ENCODE data around the gene PTPN13.

PTPN13 gene

DNA sequence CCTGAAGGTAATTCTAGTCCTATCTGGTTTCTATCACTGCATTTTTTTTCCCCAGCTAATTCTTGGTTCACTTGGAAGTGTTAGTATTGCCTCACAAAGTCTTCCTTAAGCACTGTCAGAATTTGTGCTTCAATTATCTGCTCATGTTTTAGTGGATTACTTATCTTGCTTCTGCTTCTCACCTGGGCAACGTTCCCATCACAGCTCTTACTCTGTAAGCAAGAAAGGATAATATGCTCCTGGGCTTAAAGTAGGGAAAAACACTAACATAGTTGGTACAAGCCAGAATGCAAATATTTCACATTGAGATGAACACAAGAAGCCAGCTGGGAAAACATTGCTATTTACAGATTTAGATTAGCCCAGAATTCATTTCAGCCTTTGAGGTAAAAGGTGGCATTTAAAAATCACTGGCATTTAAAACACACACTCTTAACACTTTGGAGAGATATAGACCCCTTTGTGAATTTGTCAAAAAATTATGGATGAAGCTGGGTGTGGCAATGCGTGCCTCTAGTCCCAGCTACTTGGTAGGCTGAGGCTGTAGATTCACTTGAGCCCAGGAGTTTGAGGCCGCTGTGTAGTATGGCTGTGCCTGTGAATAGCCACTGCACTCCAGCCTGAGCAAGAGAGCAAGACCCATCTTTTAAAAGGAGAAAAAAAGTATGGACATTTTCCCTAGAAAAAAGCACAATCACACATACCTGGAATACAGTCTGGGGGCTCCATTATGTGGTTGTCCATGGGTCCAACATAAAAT, 6.6 kb upstream of the PTPN13 start:
- Histone ChIP-seq H3K4me3 (no peak overlapping the region), H3K27me3 (no peaks in the 10 kb centered on the region), H3K9me3 (no peaks in the 10 kb centered on the region), H3K9ac (no peak overlapping the region), H4K20me1 (no peaks in the 10 kb centered on the region), H3K27ac (no peak overlapping the region), H3K4me1 (peaks cover under 1% of the 10 kb centered on the region; the same call in 1 of the 2 replicates), H3K4me2 (no peak overlapping the region), H3K36me3 (no peaks in the 10 kb centered on the region)
- TF ChIP-seq Cebpa-rat (IDR thresholded peaks at IDR 0.05): no peak

DNA sequence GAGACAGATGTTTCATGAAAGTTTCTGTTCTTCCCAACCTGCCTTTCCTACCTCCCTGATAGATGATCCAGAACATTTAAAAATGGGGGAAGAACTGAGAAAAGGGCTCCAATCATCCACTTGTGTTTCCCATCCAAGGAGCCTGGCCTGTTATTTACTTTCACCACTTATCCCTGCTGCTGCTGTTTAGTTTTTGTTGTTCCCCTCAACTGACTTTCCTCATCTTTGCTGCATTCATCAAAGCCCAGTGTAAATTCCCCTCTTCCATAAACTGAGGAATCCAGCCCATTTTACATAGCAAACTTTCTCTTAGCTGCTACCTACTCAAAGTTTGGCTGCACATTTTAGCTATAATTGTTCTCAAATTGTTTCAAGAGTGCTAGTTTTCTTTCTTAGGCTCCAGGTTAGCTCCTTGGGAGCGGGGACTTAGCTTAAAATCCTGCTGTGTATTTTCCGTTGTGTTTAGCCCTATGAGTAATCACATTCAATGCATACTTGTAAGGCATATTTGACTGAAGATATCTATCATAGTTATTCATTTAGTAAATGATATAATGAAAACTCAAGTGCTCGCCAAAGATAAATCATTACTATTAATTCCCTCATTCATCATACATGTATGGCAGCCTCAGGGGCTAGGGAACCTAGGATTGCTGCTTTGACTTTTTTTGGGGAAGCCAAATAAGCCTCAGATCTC, 1.4 kb upstream of the PTPN13 start:
- H3K36me3 ChIP-seq: no peaks in the 10 kb centered on the region
- no peaks in the 10 kb centered on the region for H4K20me1 ChIP-seq
- TF ChIP-seq Cebpa-rat (IDR thresholded peaks at IDR 0.05): no peak
- H3K4me2 ChIP-seq: peak overlapping the region; percentile 76
- peaks cover 11% of the 10 kb centered on the region; the same call in 1 of the 2 replicates for H3K27me3 ChIP-seq
- H3K4me1 ChIP-seq: peaks cover 18% of the 10 kb centered on the region
- H3K9me3 ChIP-seq: no peaks in the 10 kb centered on the region
- no peak overlapping the region for H3K4me3 ChIP-seq
- no peak overlapping the region for H3K9ac ChIP-seq
- H3K27ac ChIP-seq: no peak overlapping the region

DNA sequence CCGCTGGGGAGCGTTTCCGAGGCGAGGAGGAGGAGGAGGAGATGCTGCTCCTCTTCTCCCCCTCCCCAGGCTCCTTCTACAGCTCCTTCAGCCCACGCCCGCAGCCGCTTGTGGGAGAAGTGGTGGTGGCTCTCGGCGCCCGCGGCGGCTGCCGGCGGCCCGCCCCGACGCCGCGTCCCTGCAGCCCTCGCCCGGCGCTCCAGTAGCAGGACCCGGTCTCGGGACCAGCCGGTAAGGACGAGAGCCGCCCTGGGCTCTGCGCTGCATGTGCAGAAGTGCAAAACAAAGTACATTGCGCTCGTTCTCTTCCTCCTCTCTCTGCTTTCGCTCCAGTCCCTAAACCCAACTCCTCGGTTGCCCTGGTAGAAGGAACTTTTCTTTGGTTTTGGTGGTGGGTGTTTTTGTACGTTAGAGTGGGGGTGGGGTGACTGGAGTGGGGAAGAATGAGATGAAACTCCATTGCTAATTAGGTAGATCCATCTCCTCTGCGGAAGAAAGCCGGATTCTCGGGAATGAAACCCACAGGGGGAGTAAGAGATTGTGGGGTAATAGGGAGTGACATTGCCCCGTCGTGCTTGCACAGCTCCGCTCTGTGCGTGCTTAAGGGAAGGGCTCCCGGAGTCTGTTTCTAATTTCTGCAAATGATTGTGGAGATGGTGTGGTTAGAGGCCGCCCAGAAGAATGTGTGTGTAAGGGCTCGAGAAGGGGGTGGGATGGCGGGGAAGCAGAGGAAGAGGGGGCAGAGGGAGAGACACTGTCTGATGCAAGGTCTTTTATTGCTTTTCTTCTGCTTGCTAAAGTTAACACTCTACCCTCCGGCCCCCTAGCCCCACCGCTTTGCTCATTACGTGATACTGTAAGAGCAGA, 677 bp downstream of the PTPN13 start:
- TF ChIP-seq Cebpa-rat (IDR thresholded peaks at IDR 0.05): no peak
- Histone ChIP-seq H3K9me3 (no peaks in the 10 kb centered on the region), H4K20me1 (no peaks in the 10 kb centered on the region), H3K9ac (peak overlapping the region; percentile 76), H3K27ac (peak overlapping the region; percentile 54), H3K4me2 (peak overlapping the region; percentile 76), H3K4me1 (peaks cover 18% of the 10 kb centered on the region), H3K4me3 (peak overlapping the region; percentile 75), H3K36me3 (no peaks in the 10 kb centered on the region), H3K27me3 (peaks cover 11% of the 10 kb centered on the region; the same call in 1 of the 2 replicates)

DNA sequence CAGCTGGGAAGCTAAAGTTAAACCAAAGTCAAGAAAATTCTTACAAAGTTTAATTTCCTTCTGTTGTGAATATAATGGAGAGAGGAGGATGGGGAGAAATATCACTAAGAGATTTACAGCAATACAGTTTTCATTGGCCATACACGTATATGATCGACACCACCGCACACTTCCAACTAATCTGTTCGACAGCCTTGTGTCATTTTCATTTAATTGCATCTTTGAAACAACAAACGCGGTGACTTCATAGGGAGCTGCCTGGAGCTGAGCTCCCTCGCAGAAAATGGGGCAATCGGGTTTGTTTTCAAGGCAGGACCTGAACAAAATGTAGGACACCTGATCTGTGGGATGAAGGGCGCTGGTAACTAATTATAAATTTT, 1.3 kb downstream of the PTPN13 start:
- H3K27ac ChIP-seq: no peak overlapping the region
- H3K27me3 ChIP-seq: peaks cover 11% of the 10 kb centered on the region; the same call in 1 of the 2 replicates
- peak overlapping the region; percentile 76; the same call in 1 of the 2 replicates for H3K9ac ChIP-seq
- H3K36me3 ChIP-seq: no peaks in the 10 kb centered on the region
- peak overlapping the region; percentile 76 for H3K4me2 ChIP-seq
- H3K9me3 ChIP-seq: no peaks in the 10 kb centered on the region
- H4K20me1 ChIP-seq: no peaks in the 10 kb centered on the region
- TF ChIP-seq Cebpa-rat (IDR thresholded peaks at IDR 0.05): no peak
- peaks cover 18% of the 10 kb centered on the region for H3K4me1 ChIP-seq
- peak overlapping the region; percentile 75 for H3K4me3 ChIP-seq

DNA sequence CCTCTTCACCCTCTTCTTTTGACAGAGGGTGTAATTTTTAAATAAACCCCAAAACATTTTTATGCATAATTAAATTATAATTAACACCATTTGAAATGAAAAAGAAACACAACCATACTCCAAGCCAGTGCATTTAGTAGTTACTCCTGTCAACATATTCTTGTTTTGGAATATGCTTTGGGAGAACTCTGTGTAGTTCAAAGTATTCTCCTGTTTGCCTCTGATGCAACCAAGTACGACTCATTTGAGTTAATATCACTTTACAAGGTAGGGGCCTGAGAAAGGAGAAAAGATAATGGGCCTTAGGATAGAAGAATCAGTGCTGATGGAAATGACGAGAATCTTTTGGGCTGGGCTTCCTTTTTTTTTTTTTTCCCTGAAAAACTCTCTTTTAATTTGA, 2.7 kb downstream of the PTPN13 start:
- H3K9me3 ChIP-seq: no peaks in the 10 kb centered on the region
- H3K9ac ChIP-seq: no peak overlapping the region
- H3K27ac ChIP-seq: no peak overlapping the region
- H3K36me3 ChIP-seq: no peaks in the 10 kb centered on the region
- peaks cover 18% of the 10 kb centered on the region for H3K4me1 ChIP-seq
- no peak for TF ChIP-seq Cebpa-rat (IDR thresholded peaks at IDR 0.05)
- peaks cover 11% of the 10 kb centered on the region; the same call in 1 of the 2 replicates for H3K27me3 ChIP-seq
- no peak overlapping the region for H3K4me3 ChIP-seq
- H3K4me2 ChIP-seq: no peak overlapping the region
- no peaks in the 10 kb centered on the region for H4K20me1 ChIP-seq

DNA sequence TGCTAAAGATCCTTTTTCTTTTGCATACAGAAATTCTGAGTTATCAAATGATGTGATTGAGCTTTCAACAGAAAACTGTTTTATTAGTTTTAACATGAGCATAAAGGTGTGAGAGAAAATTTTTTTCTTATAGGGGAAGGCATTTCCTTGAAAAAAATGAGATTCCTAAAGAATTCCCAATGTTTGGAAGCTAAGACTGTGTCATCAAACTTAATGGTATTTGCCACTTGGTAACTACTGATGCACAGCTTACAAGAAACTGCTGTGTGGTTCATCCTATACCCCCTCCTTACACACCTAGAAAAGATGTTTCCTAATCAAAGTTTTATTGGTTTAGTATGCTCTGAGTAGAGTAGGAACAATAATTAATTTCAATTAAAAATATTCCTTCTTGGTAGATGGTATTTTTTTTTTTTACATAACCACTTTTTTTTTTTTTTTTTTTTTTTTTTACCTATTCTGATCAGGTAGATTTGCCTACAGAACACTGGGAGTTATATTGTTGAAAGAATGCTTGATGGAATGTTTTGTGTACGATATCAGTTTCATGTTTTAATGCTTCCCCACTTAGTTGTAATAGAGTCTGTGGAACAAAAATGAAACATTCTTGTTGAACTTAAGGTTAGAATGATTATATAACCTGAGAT, 6.0 kb downstream of the PTPN13 start:
- Histone ChIP-seq H3K36me3 (no peaks in the 10 kb centered on the region), H3K27me3 (peaks cover 6% of the 10 kb centered on the region; the same call in 1 of the 2 replicates), H3K4me1 (peaks cover 7% of the 10 kb centered on the region), H3K9ac (no peak overlapping the region), H3K4me2 (no peak overlapping the region), H3K4me3 (no peak overlapping the region), H3K27ac (no peak overlapping the region), H3K9me3 (no peaks in the 10 kb centered on the region), H4K20me1 (no peaks in the 10 kb centered on the region)
- TF ChIP-seq Cebpa-rat (IDR thresholded peaks at IDR 0.05): no peak

DNA sequence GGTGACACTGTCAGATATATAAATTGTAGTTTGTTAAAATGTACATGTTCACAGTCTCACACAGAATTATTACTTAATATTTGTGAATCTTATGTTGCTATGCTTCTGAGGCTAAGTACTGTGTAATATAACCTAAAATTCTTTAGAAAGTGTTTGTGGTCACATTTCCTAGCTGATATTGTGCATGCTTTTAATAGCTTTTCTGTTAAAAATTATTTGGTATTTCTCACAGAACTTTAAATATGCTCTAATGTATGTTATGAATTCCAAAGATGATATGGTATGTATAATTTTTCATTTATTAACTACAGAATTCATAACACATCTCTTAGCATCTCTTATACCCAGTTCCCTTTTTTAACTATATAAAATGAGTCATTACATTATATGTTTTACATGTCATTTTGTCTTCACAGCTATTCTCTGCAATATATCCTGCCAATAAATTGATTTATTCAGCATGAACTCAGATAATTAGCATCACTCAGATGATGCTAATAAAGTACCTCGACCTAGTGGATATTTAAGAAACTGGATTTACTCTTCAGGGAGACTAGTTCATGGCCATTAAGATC, 9.3 kb downstream of the PTPN13 start:
- no peak overlapping the region for H3K4me3 ChIP-seq
- no peak overlapping the region for H3K27ac ChIP-seq
- no peak for TF ChIP-seq Cebpa-rat (IDR thresholded peaks at IDR 0.05)
- H3K4me1 ChIP-seq: no peaks in the 10 kb centered on the region
- H3K36me3 ChIP-seq: no peaks in the 10 kb centered on the region
- H3K4me2 ChIP-seq: no peak overlapping the region
- H3K9me3 ChIP-seq: no peaks in the 10 kb centered on the region
- H4K20me1 ChIP-seq: no peaks in the 10 kb centered on the region
- no peak overlapping the region for H3K9ac ChIP-seq
- no peaks in the 10 kb centered on the region for H3K27me3 ChIP-seq

DNA sequence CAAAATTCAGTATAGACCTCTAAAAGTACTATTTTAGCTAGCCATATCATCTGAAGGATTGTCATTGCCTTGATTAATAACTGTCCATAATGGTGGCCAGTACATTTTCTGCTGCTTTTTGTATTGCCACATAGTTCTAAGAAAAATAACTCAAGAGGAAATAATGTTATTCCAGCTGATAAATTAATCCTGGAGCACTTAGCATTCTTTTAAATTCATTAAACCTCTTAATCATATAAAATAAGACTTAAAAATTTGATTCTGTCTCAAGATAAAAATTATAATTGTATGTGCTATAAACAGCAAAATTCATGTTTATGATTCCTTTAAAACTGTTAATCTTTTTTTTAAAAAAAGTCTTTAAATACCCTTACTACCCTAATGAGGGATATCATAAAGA, 12.7 kb downstream of the PTPN13 start:
- H3K9me3 ChIP-seq: no peaks in the 10 kb centered on the region
- no peak overlapping the region for H3K27ac ChIP-seq
- no peaks in the 10 kb centered on the region for H3K4me1 ChIP-seq
- H3K4me3 ChIP-seq: no peak overlapping the region
- H3K27me3 ChIP-seq: no peaks in the 10 kb centered on the region
- no peak overlapping the region for H3K9ac ChIP-seq
- H4K20me1 ChIP-seq: no peaks in the 10 kb centered on the region
- no peak for TF ChIP-seq Cebpa-rat (IDR thresholded peaks at IDR 0.05)
- H3K36me3 ChIP-seq: no peaks in the 10 kb centered on the region
- no peak overlapping the region for H3K4me2 ChIP-seq

DNA sequence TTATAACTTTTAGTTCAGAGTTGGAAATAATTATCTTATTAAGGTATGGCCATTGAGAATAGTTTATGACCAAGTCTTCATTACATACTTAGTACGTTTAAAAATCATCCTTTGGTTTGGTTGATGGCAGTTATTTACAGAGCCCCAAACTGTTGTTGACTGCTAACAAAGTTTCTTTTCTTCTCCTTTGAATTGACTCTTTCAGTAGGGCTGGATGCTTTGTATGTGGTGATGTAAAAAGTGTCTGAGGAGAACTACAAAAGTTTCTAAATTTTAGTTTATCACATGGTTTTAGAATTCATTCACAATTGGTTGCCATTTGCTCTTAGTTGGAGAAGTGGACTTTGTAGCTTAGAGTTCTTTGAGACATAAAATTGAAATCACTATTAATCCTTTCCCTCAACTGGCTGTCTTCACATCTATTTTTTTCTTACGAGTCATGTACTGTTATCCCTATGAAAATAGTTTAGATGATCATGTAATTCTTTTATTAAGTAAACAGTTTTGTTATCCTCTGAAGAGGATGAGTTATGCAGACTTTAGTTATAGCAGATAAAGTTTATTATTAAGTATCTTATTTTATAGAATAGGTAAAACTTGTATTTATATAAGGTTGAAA, 14.8 kb downstream of the PTPN13 start:
- H3K9me3 ChIP-seq: no peaks in the 10 kb centered on the region
- TF ChIP-seq Cebpa-rat (IDR thresholded peaks at IDR 0.05): no peak
- no peaks in the 10 kb centered on the region for H3K36me3 ChIP-seq

More for the DNA sequence above, 14.8 kb downstream of the PTPN13 start:
- Histone ChIP-seq H3K4me1 (no peaks in the 10 kb centered on the region), H3K27me3 (no peaks in the 10 kb centered on the region), H3K4me2 (no peak overlapping the region), H4K20me1 (no peaks in the 10 kb centered on the region), H3K4me3 (no peak overlapping the region), H3K9ac (no peak overlapping the region), H3K27ac (no peak overlapping the region)
